Activated T-helper 1 cell treated with Interleukin-2 at 50 U/mL for 16 hours (primary cell): ENCODE results near the gene WDR18.
A peak's percentile ranks its signal among the peaks of the same experiment; 100 is the strongest.

Source experiments
- DNase-seq: peaks from one replicate; pipeline ENCODE4 v3.0.0-alpha.2; 2020; ENCODE audit warnings: low read depth

WDR18 gene

DNA sequence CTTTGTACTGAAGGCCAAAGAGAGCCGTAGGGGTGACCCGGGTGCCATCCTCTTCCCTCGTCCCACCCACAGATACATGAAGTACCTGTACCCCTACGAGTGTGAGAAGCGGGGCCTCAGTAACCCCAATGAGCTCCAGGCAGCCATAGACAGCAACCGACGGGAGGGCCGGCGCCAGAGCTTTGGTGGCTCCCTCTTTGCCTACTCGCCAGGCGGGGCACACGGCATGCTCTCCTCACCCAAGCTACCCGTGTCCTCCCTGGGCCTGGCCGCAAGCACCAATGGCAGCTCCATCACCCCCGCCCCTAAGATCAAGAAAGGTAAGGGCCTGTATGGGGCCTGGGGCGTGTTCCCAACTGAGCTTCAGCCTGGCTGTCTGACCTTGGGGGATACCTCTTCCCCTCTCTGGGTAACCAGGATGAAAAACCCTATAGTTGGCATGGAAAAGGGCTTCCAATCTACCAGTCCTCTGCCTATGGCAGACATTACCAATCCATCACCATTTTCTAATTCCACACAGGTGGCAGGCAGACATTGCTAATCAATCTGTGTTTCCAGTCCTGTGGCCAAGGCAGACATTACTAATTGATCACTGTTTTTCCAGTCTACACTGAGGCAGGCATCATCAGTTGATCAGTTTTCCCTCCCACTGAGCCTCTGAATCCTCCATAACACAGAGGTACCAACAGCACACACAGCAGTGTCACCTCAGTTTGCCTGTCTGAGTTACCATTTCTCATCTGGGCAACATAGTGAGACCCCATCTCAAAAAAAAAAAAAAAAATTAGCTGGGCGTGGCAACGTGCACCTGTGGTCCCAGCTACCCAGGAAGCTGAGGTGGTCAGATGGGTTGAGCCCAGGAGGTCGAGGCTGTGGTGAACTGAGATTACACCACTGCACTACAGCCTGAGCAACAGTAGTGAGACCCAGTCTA, 19.1 kb upstream of the WDR18 start:
- DNase-seq: no peak

DNA sequence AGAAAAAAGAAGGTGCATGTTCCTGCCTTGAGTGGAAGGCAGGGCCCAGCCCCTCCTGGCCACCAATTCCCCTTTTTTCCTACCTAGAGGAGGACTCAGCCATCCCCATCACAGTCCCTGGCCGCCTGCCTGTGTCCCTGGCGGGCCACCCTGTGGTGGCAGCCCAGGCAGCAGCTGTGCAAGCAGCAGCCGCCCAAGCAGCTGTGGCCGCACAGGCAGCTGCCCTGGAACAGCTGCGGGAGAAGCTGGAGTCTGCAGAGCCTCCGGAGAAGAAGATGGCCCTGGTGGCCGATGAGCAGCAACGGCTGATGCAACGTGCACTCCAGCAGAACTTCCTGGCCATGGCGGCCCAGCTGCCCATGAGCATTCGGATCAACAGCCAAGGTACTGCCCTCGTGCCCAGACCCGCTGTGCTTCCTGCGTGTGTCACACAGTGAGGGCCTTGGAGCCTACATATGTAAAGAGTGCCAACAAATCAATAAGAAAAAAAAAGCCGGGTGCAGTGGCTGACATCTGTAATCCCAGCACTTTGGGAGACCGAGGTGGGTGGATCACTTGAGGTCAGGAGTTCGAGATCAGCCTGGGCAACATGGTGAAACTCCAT, 17.6 kb upstream of the WDR18 start:
- DNase-seq: no peak

DNA sequence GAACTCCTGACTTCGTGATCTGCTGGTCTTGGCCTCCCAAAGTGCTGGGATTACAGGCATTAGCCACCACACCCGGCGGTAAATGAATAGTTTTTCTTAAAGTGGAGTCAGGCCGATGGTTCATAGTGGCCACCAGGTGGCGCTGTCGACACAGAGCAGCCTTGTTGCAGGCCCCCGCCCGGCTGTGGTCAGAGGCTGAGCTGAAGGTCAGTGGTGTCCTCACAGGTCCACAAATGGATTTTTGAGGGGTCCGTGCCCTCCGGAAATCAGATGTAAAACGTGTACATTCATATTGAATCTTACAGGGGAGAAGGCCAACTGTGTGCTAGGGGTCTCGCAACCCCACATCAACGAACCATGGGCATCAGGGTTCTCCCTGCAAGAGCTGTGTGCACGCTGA, 13.4 kb upstream of the WDR18 start:
- no peak for DNase-seq

DNA sequence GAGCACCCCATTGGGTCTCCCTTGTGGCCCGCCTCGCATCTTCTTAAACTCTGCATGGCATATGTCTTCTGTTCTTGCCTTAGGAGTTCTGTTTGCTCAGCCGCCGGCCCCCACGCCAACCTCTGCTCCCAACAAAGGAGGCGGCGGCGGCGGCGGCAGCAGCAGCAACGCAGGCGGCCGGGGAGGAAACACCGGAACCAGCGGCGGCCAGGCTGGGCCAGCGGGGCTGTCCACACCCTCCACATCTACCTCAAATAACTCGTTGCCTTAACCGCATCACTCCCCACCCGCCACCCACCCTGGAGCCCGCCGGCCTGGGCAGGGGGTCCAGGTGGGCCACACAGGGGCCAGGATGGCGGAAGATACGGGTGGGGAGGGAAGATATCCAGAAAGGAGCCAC, 12.3 kb upstream of the WDR18 start:
- DNase-seq: no peak

DNA sequence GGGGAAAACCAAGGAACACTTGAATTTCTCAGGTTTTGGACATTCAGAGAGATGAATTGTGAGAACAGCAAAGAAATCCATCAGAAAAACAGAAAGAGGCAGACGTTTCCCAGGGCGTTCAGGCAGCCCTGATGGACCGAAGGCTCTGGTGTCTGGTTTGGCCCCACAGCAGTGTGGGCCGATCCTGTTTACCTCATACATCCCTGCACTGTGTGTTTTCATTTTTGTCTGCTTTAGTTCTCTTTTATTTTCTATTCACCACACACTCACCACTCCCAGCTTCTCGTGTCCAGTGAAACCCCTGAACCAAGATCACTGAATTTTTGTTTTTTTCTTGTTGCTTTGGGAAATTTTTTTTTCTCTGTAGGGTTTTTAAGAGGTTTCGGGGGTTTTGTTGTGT, 11.9 kb upstream of the WDR18 start:
- DNase-seq: no peak

DNA sequence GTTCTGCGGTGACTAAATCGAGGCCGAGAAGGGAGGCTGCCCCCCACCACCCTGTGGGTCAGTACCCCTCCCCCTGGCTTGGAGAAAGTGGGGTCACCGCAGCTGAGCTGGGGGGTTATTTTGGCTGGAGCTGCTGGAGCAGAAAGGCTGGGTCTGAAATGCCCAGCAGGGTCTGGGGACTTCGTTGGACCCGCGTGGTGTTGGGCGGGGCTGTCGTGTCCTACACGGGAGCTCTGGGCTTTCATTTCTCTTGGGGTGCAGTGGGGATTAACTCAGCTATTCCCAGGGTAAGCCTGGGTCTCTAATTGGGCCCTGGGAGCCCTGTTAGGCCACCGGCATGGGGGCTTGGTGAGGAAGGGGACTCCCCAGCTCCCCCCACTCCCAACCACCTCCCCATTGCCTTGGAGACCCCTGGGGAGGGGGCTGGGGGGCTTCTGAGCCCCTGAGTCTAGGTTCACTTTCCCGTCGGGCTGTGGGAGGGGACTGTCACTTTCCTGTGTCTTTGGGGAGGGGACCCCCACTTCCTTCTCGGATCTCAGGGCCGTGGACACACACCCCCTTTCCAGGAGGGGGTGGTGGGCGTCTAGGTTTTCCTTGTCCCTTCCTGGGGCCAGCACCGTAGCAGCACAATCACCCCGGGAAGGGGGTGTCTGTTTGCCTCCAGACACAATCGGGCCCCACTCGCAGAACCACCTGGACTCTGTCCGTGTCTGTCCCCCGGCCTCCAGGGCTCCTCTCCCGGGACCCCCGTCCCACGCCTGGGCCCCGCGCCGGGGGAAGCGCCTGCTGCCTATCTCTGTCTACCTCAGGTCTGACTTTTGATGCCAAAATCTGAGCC, 10.2 kb upstream of the WDR18 start:
- no peak for DNase-seq

DNA sequence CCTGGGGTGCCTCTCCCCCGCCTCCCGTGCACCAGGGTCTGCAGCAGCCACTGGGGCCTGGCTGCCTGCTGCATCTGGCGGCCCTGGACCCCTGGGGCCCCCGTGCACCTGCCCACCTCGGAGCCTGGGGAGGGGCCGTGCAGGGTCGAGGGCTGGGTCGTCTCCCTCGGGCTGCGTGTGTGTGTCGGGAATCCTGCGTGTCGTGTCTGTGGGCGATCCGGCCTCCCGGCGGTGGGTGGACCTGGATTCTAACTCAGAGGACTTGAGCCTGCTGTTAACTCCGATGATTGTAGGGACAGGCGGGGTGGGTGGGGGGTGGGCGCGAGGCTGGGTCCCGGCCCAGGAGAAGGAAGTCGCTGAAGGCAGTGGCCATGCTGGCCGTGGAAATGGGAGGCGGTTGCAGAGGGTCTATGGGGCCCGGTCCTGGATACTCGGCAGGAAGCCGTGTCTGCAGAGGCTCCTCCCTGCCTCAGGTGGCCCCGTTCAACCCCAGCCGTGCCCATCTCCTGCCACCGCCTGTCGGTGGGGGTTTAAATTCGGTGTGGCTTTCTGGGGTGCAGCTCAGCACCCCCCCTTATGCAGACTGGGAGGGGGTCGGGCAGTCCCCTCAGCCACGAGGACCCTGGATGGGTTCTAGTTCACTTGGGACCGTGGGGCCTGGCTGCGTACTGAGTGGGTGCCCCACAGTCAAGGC, 9.4 kb upstream of the WDR18 start:
- no peak for DNase-seq

DNA sequence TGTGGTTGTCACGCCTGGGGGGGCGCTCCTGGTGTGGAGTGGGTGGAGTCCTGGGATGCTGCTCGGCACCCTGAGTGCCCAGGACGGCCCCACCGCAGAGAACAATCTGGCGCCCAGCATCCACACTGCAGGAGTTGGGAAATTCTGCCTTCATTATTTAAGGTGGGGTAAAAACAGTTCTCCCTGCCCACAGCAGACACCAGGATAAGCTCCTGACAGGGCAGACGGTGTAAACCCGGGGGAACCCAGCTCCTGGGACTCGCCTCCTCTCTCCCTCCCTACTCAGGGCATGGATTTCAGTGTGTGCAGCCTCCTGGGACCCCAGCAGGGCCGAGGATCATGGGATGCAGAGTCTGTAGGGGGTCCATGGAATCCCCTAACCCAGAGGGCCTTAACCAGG, 7.7 kb upstream of the WDR18 start:
- DNase-seq: no peak

DNA sequence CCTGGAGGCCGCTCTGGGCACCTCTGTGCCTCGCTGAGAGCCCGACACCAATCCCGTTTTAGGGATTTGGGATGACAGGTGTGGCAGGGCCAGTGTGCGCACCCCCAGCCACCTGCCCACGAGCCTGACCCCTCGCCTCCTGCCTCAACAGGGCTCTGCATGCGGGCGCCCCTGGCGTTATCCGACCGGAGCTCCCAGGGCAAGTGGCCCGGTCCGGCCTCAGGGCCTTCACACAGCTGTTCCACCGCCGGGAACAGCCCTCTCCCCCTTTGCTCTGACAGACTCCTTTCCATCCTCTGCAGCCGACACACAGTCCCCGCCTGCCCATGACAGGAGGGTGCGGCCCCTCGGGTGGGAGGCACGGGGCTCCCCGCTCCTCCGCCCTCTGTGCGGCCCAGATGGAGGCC, 7.1 kb upstream of the WDR18 start:
- no peak for DNase-seq

DNA sequence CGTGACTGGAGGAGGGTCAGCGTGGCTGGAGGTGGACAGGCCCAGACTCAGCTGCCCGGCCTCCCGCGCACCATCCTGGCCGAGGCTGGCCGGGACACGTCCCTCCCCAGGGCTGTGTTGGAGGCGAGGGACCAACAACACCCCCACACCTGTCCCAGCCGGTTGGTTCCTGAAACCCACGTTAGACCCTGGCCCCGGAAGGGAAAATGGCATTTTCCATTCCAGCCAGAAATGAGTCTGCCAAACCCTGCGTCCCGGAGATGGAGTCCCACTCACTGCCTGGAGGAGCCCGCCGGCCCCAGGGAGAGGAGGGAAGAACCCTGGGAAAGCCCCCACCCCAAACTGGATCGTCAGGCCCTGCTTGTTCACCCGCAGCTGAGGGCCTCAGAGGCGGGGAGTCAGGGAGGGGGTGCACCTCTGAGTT, 4.8 kb upstream of the WDR18 start:
- no peak for DNase-seq

DNA sequence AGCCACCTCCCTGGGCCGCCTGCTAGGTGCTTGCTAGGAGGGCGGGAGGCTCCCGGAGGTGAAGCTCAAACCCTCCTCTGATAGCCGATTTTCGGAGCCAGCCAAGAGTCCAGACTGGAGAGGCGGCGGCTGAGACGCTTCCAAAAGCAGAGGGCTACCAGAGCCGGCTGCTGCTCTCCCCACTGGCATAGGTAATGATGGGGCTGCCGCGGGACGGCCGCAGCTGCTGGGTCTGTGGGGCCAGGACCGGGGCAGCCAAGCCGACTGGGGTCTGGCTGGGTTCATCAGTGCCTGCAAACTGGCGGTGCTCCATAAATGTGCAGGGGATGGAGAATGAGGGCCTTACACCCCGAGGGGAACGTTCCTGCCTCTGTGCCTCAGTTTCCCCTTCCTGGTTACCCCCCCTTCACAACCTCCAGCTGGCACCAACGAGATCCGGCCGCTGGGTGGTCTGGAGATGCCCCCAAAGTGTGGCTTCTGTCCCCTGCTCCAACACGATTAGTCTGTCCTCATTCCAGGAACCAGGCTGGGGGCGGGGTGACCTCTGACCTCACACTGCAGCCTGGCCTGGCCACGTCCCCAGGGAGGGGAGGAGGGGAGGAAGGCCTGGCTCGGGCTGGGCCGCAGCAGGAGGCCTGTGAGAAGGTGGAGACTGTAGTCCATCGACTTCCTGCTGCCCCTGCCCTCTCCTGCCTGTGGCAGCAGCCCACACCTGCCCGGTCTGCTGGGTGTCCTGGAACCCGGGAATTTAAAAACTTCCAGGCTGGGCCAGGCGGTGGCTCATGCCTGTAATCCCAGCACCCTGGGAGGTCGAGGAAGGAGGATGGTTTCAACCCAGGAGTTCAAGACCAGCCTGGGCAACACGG, 3.8 kb upstream of the WDR18 start:
- no peak for DNase-seq

DNA sequence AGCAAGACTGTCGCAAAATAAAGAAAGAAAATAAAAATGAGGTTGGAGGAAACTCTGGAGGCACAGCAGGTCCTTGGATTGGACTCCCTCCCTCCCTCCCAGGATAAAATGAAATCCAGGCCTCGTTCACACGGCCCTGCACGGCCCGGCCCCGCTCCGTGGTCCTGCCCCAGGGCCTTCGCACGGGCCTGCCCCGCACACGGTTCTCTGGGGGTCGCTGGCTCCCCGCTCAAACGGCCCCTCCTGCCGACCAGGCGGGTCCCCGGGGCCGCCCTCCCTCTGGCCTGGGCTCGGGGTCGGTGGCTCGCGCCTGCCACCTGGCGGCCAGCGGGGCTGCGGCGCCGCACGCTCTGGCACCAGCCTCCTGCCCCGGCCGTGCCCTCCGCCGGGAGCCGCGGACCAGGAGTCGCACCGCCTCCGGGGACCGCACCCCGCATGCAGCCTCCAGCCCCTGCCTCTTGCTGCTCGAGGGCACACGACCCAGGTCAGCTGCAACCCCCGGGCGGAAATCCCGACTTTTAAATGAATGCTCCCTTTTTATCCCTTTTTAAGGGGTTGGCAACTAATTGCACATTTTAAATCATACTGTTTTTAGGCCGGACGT, 1.5 kb upstream of the WDR18 start:
- DNase-seq: peak; percentile 68

DNA sequence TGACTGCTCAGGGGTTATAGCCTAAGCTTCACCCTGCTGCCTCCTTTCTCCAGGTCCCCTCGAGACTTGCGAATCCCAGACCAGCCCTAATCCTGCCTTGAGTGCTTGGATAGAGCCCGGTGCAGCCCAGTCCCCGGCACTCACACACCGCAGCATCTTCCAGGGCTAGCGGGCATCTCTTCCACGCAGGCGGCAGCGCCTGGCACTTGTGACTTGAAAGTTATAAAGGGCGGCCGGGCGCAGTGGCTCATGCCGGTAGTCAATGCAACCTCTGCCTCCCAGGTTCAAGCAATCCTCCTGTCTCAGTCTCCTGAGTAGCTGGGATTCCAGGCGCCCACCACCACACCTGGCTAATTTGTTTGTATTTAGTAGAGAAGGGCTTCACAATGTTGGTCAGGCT, 1.9 kb downstream of the WDR18 start:
- no peak for DNase-seq

DNA sequence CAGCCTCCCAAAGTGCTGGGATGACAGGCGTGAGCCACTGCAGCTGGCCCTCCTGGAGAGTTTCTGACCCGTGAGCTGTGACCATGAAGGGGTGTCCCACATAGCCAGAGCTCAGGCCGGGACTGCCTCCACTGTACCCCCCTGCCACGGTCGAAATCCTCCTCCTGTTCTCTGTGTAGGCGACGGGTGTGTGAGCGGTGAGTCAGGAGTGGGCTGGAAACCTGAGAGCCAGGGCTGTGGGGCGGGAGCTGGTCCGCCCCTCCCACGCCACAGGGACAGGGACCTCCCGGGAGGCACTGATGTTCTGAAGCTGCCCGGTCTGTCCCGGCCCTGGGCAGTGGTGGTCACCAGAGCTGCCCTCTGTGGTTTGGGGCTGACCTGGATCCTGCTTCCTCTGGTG, 3.9 kb downstream of the WDR18 start:
- no peak for DNase-seq

DNA sequence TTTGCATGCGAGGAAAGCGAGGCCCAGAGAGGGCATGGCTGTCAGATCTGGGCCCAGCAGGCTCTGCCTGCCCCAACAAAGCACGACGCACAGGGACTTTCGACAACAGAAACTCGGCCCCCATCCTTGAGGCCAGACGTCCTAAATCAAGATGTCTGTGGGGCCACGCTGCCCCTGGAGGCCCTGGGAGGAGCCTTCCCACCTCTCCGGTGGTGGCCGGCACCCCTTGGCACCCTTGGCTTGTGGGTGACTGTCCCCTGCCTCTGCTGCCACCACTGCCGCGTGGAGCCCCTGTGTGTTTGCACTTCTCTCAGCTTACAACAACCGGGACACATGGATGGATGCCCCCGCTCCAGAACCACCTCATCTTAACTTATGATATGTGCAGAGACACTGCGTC, 4.4 kb downstream of the WDR18 start:
- DNase-seq: no peak

DNA sequence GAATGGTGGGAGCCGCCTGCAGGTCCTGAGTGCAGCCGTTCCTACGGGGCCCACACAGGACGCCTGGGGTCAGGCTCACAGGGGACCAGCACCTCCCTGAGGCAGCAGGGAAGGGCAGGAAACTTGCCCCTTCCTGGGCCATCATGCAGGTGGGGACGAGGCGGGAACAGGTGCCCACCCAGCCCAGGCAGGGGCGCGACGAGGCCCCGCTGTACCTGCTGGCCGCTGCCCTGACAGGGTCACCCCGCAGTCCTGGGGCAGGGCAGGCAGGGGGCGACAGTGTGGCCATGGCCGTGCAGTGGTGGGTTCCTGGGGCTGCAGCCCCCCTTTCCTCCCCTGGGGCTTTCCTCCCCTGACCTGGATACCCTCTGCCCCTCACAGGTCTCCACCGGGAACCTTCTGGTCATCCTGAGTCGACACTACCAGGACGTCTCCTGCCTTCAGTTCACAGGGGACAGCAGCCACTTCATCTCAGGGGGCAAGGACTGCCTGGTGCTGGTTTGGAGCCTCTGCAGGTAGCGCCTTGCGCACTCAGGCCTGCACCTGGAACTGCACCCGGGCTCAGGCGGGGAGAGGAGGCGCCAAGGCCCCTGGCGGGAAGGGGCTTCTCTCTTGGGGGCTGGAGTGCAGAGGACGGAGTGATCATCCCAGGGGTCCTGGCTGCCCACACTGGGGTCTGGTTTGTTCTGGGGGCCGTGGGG, 5.4 kb downstream of the WDR18 start:
- DNase-seq: no peak

DNA sequence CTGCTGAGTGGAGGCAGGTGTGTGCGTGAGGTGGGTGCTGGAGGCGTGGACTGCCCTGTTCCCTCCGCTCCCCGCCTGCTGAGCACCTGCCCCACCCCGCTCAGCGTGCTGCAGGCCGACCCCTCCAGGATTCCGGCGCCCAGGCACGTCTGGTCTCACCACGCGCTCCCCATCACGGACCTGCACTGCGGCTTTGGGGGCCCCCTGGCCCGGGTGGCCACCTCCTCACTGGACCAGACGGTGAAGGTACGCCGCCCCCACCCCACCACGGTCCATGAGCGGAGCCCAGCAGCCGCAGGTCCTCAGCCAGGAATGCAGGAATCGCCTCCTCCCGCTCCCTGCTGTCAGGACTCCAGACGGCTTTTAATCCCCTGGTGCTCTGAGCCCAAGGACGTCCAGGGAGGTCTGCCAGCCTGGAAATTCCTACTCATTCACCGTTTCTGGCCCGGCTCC, 6.0 kb downstream of the WDR18 start:
- no peak for DNase-seq

DNA sequence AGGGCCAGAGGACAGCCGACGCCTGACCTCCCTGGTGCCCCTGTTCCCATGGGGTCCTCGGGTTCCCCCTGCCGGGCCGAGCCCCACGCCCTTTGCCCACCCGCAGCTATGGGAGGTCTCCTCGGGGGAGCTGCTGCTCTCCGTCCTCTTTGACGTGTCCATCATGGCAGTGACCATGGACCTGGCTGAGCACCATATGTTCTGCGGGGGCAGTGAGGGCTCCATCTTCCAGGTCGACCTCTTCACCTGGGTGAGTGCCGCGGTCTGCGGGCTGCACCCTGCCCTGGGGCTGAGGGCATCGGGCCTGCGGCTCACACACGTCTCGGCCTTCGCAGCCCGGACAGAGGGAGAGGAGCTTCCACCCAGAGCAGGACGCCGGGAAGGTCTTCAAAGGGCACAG, 6.6 kb downstream of the WDR18 start:
- no peak for DNase-seq

DNA sequence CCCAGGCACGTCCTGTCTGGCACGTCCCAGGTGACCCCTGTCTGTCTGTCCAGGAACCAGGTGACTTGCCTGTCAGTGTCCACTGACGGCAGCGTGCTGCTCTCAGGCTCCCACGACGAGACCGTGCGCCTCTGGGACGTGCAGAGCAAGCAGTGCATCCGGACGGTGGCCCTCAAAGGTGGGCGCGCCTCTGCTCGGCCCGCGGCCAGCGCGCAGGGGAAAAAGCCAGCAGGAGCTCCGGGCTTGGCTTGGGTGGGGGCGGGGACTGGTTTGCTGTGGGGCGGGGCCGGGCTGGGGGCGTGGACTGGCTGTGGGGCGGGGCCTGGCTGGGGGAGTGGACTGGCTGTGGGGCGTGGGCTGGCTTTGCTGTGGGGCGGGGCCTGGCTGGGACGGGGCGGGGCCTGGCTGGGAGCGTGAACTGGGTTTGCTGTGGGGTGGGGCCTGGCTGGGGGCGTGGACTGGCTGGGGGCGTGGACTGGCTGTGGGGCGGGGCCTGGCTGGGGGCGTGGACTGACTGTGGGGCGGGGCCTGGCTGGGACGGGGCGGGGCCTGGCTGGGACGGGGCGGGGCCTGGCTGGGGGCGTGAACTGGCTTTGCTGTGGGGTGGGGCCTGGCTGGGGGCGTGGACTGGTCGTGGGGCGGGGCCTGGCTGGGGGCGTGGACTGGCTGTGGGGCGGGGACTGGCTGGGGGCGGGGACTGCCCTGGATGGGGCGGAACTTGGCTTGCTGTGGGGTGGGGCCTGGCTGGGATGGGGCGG, 7.2 kb downstream of the WDR18 start:
- peak; percentile 36 for DNase-seq
